Stimulated activated CD8-positive, alpha-beta memory T cell treated with anti-CD3 and anti-CD28 coated beads, Interleukin-7, amount 100 ng/mL, for 1 hour (primary cell): ENCODE measurements around the gene LTBP3.

ENCODE experiments used
- DNase-seq, 2 donors: peaks; one replicate each; pipeline ENCODE4 v3.0.0-alpha.2; 2020; ENCODE audit warnings: low read depth in 2 of 2

Gene LTBP3

DNA sequence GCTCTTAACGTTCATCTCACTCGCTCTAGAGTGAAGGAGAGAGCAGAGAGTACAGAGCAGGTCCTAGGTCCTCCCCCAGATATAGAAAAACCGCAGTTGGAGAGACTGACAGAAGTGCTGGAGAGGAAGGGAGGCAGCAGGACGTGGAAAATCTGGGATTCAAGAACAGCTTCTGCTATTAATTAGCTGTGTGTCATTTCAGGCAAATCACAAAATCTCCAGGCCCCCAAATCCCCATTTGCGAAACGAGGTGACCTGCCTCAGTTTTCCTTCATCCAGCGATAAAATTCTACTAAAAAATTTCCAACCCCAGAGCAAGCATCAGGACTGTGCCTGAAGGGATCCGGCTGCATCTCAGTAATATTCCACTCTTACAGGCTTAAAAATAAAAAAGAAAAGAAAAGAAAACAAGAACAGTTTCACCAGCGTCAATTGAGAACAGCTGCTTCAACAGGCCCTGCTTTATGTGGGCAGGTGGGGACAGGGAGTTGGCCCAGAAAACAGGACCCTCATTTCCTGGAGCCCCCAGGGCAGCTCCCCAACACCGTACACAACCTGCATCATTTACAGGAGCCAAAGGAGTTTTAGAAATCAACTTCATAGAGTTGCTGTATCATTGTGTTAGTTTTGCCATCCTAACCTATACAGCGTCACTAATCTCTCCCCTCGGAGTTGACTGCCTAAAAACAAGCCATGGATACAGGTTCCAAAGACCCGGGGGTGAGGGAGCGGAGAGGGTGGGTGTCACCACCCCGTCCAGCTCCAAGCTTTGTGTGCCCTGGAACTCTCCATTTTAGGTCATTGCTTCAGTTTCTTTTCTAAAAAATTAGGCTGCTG lies 61.6 kb downstream of the LTBP3 start:
- DNase-seq = no peak

DNA sequence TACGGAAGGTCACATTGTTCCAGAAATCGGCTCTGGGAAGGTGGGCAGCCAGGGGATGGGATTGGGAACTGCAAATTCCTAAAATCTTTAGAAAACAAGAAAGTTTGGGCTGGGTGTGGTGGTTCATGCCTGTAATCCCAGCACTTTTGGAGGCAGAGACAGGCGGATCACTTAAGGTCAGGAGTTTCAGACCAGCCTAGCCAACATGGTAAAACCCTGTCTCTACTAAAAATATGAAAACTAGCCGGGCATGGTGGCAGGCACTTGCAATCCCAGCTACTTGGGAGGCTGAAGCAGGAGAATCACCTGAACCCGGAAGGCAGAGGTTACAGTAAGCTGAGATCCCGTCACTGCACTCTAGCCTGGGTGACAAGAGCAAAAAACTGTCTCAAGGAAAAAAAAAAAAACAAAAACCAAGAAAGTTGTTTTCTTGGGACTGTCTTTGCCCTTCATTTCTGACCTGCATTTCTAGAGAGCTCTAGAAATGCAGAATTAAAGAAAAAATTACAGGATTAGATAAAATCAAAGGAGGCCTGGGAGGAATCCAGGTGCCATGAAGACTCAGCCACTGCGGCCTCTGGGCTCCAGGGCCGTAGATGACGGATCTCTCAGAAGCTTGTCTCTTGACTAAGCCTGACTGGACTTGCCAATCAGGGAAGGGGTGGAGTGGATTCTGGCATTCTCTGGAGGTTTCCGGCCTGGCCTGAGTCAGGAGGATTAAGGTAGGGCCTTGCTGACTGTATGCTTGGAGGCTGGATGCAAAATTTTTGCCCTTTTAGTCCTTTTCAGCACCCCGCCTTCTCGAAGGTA lies 64.6 kb downstream of the LTBP3 start:
- no peak for DNase-seq

- DNase-seq = no peak
These were observed 65.4 kb downstream of the LTBP3 start for GRCh38 chr11:65492637-65493366.

DNA sequence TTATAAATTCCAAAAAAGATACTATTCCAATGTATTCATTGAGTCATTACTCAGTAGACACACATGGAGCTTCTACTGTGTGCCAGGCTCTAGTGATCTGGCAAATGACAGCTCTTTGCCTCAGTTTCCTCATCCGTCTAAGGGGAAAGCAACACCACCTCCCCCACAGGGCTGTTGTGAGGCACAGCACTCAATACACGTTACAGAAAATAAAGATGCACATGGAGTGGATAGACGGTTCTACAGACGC lies 65.8 kb downstream of the LTBP3 start:
- no peak for DNase-seq

- DNase-seq = no peak
These were observed 66.4 kb downstream of the LTBP3 start for GRCh38 chr11:65491614-65492386.

DNA sequence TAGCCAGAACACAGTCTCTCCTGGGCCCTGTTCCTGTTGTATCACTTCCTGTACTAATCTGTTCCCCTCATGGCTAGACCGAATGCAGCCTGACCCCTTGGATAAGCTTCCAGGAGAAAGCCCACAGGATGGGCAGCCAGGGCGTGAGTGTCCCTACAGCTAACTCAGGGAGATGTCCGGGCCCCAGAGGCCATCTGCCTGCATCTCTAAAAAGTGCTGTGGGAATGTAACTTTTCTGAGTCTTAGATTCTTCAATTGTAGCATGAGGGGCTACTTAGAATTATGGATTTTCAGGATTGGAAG lies 67.0 kb downstream of the LTBP3 start:
- no peak for DNase-seq

DNA sequence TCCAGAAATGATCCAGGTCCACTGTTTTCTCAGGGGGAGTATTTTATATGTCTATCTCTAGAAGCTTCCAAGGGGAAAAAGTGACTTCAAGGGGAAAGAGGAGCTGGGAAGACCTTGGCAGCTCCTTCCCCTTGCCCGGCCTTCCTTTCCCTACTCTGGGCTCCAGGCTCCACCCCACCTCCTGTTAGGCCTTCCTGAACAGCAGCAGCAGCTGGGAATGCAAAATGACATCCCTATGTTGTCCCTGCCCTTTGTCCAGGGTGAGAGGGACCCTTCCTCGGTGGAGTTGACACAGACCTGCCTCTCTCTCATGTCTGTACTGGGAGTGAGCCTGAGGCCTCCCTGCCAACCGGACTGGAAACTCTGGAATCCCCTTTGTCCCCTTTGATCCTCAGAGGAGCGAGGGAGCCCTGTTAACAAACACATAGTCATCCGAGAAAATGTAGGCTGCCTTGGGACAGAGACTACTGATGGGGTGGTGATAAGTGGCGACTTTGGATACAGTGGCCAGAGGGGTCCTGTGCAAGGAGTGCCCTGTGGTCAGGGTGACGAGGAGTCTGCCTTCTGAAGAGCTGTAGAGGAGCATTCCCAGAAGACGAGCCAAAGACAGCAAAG lies 68.3 kb downstream of the LTBP3 start:
- DNase-seq = no peak

- DNase-seq = no peak
These were observed 69.0 kb downstream of the LTBP3 start for GRCh38 chr11:65489035-65489705.
